Daoy (cell line): ENCODE results near the gene WDR55. TPM values are rescaled to one million over a fixed set of nuclear protein-coding genes. Genes with fewer than 3 reads are reported as not detected.
"Not testable (repeated sequence)": the region's sequence is repeated elsewhere in the genome, so short reads cannot be mapped to it uniquely, and the experiment has no call there.

ENCODE experiments used
- DNase-seq: peaks from one replicate; pipeline ENCODE4 v3.0.0-alpha.2; 2015; ENCODE audit warnings: low read depth
- total RNA-seq: library from RNA; depleted of rRNA; stranded (reverse); fragments of >200 nt; shearing (Covaris generic); gene quantifications from 2 replicates; pipeline ENCODE4 v1.2.3, GENCODE V29; 2014

Gene WDR55
- total RNA-seq, 1 experiment from 2014 or later = 16.8 TPM

GRCh38 chr5:140647042-140647419 is 17.7 kb upstream of the WDR55 start:
- DNase-seq = no peak

GRCh38 chr5:140658870-140659269 is 5.8 kb upstream of the WDR55 start:
- no peak for DNase-seq

- DNase-seq = not testable (repeated sequence)
Observed at GRCh38 chr5:140660371-140660770, 4.3 kb upstream of the WDR55 start.

GRCh38 chr5:140664030-140664358 is 710 bp upstream of the WDR55 start:
- DNase-seq = no peak

GRCh38 chr5:140671035-140671434 is 6.3 kb downstream of the WDR55 start:
- DNase-seq = not testable (repeated sequence)

GRCh38 chr5:140671472-140672125 is 6.9 kb downstream of the WDR55 start:
- no peak for DNase-seq

- peak; percentile 28 for DNase-seq
Observed at GRCh38 chr5:140672455-140673186, 7.9 kb downstream of the WDR55 start.

GRCh38 chr5:140673187-140673976 is 8.7 kb downstream of the WDR55 start, which contains the start of gene DND1:
TSS of gene DND1 (minus strand) at chr5:140673576. CDS start at chr5:140673542, 34 bp downstream.
- no peak for DNase-seq

- DNase-seq = no peak
Observed at GRCh38 chr5:140674211-140674610, 9.5 kb downstream of the WDR55 start.

GRCh38 chr5:140674629-140675028 is 9.9 kb downstream of the WDR55 start:
- no peak for DNase-seq

- DNase-seq = no peak
Observed at GRCh38 chr5:140677947-140678346, 13.2 kb downstream of the WDR55 start.

- DNase-seq = no peak
Observed at GRCh38 chr5:140678993-140679392, 14.3 kb downstream of the WDR55 start.

GRCh38 chr5:140690376-140690932 is 25.8 kb downstream of the WDR55 start:
- no peak for DNase-seq

GRCh38 chr5:140690941-140691924 is 26.5 kb downstream of the WDR55 start, which contains the start of the genes HARS1 and HARS2:
TSS of gene HARS1 (minus strand) at chr5:140691370. CDS start at chr5:140691304, 66 bp downstream.
TSS of gene HARS2 (plus strand) at chr5:140691455. CDS start at chr5:140691649, 194 bp downstream.
- peak; percentile 96 for DNase-seq

- no peak for DNase-seq
Observed at GRCh38 chr5:140694276-140694675, 29.6 kb downstream of the WDR55 start.

GRCh38 chr5:140696891-140697492 is 32.3 kb downstream of the WDR55 start:
- no peak for DNase-seq

- peak; percentile 97 for DNase-seq
Observed at GRCh38 chr5:140700177-140701144, 35.8 kb downstream of the WDR55 start, which contains the start of gene ZMAT2. TSS of gene ZMAT2 (plus strand) at chr5:140700447. CDS start at chr5:140700461, 14 bp downstream.

- DNase-seq = no peak
Observed at GRCh38 chr5:140707812-140708211, 43.1 kb downstream of the WDR55 start.

GRCh38 chr5:140708787-140709186 is 44.1 kb downstream of the WDR55 start:
- not testable (repeated sequence) for DNase-seq
